NCI-H1105 treated with DMSO at 0.1 percent for 48 hours (cell line): ENCODE results near the gene CLTB.

ENCODE experiments used
- DNase-seq: peaks from one replicate; lab custom pipeline; 2025; lab: John Stamatoyannopoulos, UW

CLTB gene

DNA sequence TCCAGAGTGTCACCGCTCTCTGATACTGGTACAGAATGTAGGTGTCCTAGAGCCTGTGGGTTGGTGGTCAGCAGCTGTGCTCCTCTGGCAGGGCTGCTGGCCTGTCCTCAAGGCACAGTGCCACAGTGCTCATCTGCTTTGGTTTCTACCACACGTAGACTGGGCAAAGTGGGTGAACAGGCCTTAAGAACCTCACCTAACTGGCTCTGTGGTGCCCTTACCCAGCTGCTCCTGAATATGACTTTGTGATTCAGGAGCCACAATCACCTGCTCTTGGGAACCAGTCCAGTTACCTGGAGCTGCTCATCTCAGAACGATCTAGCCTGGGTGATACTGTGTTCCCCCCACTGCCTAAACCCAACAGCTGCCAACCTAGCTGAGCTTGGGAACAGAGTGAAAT lies 34.4 kb downstream of the CLTB start:
- DNase-seq = no peak

DNA sequence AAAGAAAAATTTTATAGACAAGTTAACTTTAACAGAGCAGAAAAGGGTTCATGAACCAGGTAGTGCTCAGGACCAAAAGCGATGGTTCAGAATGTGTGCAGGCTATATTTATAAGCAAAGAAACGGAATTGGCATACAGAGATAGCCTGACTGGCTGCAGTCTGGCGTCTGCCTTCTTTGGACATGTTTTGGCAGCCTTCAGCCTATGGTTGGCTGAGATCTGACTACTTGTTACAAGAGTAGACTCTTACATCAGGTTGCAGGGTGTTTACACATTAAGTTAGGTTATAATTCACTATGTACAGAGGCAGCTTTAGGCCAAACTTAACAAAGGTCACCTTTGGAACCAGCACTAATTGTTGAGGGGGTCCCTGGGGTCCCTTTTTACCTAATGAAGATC lies 34.9 kb downstream of the CLTB start:
- DNase-seq = no peak

DNA sequence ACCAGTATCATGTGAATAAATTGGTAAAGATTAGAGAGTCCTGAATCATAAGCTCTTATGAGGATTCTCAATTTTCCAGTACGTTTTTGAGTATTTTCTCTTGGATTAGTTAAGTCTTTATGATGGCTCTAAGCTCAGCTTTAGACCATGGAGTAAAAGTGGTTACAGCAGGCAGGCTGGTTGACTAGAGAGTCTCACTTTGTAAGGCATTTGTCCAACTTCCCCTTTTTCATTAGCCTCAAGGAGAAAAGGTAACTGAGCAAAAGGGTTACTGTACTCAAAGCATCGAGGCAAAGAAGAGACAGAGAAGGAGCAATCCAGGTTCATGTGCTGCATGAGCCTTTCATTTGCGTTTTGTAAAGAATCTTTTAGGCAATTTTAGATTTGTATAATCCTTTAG lies 36.5 kb downstream of the CLTB start:
- no peak for DNase-seq

DNA sequence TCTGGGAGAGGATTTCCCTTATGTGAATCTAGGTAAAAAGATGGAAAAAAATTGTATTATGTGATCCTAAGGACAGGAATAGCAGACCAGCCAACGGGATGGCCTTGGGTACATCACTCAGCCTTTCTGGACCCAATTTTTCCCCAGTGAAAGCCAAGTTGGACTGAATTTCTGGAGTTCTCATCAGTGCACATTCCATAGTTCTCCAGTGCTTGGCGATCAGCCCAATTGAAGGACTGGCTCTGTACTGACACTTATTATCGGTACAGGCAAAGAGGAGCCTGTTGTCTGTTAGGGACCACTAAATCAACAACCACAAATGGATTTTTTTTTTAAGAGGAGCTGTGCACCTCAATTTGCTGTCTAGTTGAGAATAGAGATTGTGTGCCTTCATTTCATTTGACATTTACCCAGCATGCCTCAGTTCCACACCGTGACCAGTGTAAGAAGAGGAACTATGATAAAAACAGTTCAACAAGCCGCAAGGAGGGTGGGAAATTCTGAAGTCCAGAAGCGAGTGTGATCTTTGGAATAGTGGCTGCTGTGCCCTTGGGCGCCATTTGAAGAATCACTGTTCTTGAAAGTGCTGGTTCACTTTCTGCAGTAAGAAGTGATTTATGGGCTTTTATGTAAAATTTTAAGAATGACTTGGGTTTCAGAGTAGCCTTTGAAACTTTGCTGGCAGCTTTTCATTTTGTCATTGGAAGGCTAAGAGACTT lies 43.1 kb downstream of the CLTB start:
- no peak for DNase-seq

DNA sequence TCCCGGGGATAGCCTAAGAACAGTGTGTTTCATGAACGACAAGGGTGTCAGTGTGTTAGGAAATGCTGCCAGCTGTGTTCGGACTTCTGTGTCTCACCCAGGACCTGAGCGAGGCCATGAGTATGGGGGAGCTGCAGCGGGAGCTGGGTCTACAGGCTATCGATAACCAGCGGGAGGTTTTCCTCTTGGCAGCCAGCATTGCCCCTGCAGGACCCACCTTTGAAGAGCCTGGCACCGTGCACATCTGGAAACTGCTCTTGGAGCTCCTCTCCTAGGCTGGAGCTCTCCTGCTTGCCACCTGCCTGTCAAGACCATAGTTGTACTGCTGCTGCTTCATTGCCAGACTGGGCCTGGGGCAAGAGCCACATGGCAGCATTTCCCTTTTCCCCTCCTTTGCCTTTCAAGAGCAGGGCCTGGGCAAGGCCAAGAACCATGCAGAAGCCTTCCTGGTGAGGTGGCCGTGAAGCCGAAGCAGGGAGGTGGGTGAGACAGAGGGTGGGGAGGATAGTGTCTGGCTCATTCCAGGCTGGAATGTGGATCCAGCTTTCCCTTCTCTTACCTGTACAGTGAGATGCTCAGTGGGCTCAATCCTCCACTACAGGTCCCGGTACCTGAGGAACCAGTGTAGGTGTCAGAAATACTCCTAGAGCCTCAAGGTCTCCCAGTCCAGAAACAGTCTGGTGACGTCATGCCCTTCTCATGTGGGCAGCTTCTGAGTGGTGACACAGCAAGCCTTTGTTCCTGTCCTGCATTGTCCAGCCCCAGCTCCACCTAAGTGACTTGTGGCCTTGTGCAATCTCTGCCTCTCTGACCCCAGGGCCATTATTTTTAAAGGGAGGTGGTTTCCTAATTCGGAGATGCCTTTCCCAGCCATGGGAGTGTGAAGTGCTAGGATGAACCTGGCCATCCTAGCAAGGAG lies 44.5 kb downstream of the CLTB start:
- DNase-seq = no peak

DNA sequence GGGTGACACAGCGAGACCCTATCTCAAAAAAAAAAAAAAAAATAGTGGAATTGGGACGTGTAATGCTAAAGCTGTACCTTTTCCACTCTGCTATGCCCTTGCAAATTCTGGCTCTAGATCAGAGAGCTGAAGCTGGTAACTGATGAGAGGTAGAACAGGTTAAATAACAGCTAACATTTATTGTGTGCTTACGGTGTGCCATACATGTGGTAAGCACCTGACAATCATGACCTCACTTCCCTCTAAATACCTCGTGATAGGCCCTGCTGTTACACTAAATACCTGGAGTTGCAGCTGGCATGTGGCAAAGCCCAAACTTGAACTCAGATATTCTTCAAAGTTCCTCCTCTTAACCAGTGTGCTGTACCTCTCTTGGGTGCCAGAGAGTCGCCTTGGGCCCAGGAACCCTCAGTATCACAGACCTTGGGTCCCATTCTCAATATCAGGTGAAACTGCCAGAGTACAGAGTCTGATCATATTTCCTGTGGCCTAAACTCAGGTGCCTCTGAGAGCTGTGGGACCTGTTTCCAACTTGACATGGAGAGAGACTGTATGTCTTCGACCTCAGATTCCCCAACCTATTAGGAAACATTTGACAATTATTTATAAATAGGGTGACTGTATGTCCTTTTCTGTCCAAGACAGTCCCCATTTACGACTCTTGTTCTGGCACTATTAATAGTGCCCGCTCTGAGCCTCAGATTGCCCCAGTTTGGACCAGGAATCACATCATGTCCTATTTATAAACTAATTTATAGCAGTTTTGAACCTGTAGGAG lies 46.2 kb downstream of the CLTB start:
- no peak for DNase-seq

GRCh38 chr5:176368726-176369125 lies 47.6 kb downstream of the CLTB start:
- no peak for DNase-seq

DNA sequence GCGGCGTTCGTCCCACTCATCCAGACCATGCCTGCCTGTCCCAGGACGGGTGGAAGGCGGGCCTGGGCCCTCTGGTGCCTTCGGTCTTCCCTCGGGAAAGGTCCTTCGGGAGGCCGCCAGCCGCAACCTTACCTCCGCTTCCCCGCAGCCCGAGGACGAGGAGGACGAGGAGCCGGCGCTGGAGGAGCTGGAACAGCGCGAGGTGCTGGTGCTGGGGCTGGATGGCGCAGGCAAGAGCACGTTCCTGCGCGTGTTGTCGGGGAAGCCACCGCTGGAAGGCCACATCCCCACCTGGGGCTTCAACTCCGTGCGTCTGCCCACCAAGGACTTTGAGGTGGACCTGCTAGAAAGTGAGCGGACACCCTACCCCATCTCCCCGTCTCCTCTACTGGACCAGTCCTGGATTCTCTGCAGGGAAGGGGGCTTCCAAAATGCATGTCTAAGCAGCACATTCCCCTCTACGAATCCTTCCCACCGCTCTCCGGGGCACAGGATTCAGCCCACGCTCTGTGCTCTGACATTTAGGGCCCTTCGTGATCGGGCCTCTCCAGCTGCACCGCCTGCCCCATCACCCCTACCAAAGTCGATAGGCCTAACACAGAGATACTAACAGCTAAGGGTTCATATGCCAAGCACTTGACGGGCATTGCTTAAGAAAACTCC lies 50.0 kb downstream of the CLTB start:
- DNase-seq = no peak

- DNase-seq = peak; percentile 19
Measured at GRCh38 chr5:176365351-176366231, 50.7 kb downstream of the CLTB start, which contains the start of gene ARL10. Gene ARL10 (plus strand): TSS chr5:176365487. CDS start chr5:176365564, 77 bp downstream.

DNA sequence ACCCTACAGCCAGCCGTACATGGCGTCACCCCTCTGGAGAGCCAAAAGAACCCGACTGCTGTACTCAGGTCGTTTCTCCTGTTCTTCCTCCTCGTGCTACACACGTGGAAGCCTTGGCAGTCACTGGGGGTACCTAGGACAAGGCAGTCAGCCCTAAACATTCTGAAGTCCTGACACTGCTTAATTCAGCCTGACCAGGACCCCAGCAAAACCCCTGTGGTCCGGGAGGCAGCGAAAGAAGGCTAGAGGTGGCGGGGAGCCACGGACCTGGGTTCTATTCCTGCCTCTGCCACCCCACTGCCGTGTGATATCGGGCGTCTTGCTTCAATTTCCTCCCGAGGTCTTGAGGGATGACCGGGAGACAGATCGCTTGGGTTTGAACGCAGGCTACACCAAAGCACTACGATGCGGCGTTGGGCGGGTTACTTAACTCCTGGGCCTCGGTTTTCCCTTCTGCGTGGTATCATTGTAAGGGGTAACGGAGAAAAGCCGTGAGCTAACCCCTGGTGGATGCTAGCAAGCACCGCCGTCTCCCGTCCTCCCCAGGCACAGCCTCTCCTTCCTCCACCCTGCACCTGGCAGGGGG lies 51.5 kb downstream of the CLTB start:
- no peak for DNase-seq

- DNase-seq = no peak
Measured at GRCh38 chr5:176362233-176362490, 54.2 kb downstream of the CLTB start.

DNA sequence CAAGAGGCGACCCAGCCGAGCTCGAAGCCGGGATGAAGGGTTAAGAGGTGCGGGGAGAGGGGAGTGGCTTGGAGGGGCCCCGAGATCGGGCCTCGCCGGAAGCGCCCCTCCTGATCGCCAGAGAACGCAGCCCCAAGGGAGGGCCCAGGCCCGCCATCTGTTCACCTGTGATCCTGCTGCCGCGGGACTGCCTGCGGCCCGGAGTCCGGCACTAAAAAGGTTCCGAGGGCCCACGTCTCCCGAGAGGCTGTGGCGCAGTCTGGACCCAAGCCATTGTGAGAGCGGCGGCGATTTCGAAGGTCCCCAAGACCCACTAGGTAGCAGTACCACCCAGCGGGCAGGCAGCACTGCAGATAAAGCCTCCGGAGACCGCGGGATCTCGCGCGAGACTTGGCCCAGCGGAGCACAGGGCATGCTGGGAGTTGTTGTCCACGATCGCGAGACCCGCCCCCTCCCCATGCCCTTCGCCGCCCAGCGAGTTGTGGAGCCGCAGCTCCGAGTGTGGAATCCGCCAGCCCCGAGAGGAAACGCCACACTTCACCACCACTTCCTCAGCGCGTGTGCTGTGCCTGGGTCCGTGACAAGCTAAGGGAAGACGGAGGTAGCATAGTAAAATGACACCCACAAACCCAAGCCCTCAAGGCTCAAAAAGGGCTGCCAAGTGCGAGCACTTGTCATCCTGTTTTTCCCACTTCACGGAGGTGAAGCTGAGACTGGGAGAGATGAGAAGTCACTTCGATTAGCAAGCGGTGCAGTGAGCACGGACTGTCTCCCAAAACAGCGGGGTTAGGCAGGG lies 54.7 kb downstream of the CLTB start, which contains the start of gene KIAA1191:
TSS of gene KIAA1191 (minus strand) at position 328 of the 796 bp plus-strand sequence. CDS start 2,256 bp downstream, outside the sequence.
- DNase-seq = peak; percentile 67

GRCh38 chr5:176360894-176361436 lies 55.4 kb downstream of the CLTB start:
- DNase-seq = no peak

DNA sequence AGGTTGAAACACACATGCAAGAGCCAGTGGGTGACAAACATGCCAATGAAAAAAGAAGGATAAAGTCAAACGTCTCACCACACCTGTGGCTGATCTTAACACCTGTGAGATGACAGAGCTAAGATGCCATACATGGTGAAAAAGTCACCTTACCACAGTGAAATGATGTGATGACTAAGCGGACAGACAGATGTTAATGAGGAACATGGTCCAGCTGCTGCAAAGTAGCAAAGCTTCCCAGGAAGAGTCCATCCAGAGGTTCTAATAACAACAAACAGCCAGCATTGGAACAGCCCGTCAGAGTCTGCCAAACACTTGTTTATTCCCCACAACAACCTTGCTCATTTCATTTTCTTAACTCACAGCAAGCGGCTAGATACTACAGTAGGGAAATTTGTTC lies 56.7 kb downstream of the CLTB start:
- DNase-seq = no peak

GRCh38 chr5:176356179-176356566 lies 60.2 kb downstream of the CLTB start:
- no peak for DNase-seq

DNA sequence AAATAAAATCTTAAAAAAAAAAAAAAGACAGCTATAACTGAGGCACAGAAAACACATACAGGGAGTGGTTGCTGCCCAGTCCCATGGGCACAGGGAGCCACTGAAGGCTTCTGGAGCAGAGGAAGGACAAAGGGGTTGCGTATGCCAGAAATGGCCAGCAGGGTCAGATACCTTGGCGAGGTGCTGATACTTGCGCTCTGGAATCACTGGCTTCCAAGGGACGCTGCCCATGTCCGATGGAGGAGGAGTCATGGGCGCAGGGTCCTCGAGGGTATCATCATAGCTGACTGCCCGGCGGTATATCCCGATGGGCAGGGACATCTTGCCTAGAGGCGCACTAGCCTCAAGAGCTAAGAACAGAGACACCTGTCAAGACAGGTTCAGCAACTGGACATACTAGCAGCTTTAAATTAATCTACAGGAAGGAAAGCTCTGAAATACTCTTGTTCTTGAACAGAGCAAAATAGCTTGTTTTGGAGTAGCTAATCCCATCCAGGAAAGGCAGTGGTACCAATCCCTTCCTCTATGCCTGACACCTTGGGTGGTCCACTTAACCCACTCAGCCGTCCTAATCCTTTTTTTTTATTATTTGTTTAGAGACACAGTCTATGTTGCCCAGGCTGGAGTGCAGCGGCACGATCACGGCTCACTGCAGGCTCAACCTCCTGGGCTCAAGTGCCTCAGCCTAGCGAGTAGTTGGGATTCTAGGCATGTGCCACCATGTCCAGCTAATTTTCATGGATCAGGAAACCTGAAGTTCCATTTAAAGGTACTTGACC lies 60.8 kb downstream of the CLTB start:
- no peak for DNase-seq

- DNase-seq = no peak
Measured at GRCh38 chr5:176353533-176353932, 62.8 kb downstream of the CLTB start.

DNA sequence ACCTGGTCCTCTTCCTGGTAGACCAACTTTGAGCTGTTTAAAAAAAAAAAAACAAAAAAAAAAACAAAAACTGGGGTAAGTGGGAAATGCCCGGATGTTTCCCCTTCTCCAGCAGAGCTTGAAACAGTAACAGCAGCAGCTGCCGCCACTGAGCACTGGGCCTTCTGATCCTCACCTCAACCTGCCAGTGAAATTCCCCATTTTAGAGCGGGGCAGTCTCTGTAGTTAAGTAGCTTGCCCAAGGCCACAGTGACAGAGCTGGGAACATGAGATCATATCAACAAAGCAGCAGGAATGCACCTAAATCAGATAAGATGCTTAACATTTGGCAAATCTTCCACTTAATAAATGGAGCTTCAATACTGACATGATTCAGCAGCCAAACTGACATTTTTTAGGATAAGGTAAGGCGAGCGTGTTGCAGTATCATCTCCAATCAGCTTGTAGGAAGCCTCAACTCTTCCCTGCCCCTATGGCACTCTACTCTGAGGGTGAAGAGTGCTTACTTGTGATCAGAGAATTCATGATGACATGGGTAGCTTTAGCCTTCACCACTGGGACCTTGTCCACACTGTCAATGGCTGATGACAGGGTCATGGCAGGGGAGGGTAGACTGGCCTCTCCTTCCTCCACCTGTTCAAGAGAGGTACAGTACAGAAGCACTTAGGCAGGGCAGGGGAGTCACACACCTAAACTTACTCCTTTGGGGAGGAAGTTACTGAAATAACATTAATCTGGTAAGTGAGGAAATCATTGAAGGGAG lies 64.0 kb downstream of the CLTB start:
- DNase-seq = no peak
